ENCODE data around the gene CDC42BPG.

CDC42BPG gene

GRCh38 chr11:64879244-64879900, 34.9 kb upstream of the CDC42BPG start:
- no peak for FAIRE-seq

- FAIRE-seq: no peak
Measured at GRCh38 chr11:64878494-64879243, 34.2 kb upstream of the CDC42BPG start, which contains the start of gene EHD1. EHD1 (minus strand) TSS chr11:64878621; CDS start chr11:64878464, 157 bp downstream.

- FAIRE-seq: no peak
Measured at GRCh38 chr11:64878223-64878493, 33.7 kb upstream of the CDC42BPG start.

GRCh38 chr11:64877390-64878222, 33.2 kb upstream of the CDC42BPG start:
- no peak for FAIRE-seq

- no peak for FAIRE-seq
Measured at GRCh38 chr11:64876835-64877341, 32.4 kb upstream of the CDC42BPG start.

- FAIRE-seq: no peak
Measured at GRCh38 chr11:64876229-64876750, 31.8 kb upstream of the CDC42BPG start.

GRCh38 chr11:64875369-64876228, 31.1 kb upstream of the CDC42BPG start:
- FAIRE-seq: no peak

- FAIRE-seq: no peak
Measured at GRCh38 chr11:64874308-64875240, 30.1 kb upstream of the CDC42BPG start.

GRCh38 chr11:64872790-64873488, 28.5 kb upstream of the CDC42BPG start:
- FAIRE-seq: no peak

GRCh38 chr11:64871492-64871891, 27.0 kb upstream of the CDC42BPG start:
- no peak for FAIRE-seq

- FAIRE-seq: no peak
Measured at GRCh38 chr11:64870893-64871466, 26.5 kb upstream of the CDC42BPG start.

- no peak for FAIRE-seq
Measured at GRCh38 chr11:64870176-64870892, 25.9 kb upstream of the CDC42BPG start.

GRCh38 chr11:64869571-64870175, 25.2 kb upstream of the CDC42BPG start:
- FAIRE-seq: no peak

GRCh38 chr11:64868904-64869570, 24.6 kb upstream of the CDC42BPG start:
- no peak for FAIRE-seq

- no peak for FAIRE-seq
Measured at GRCh38 chr11:64867748-64868462, 23.5 kb upstream of the CDC42BPG start.

GRCh38 chr11:64866173-64866491, 21.7 kb upstream of the CDC42BPG start:
- no peak for FAIRE-seq

GRCh38 chr11:64865286-64866172, 21.1 kb upstream of the CDC42BPG start:
- no peak for FAIRE-seq

Data from endometrium (tissue), 2 donors.